ENCODE measurements around the gene DAZAP1. TPM values are rescaled to one million over a fixed set of nuclear protein-coding genes. Genes with fewer than 3 reads are reported as not detected.
"Not testable (repeated sequence)": the region's sequence is repeated elsewhere in the genome, so short reads cannot be mapped to it uniquely, and the experiment has no call there.

Gene DAZAP1
- total RNA-seq, 2 experiments from 2014 or later, result 194 to 218 TPM

GRCh38 chr19:1412995-1413800 is 5.8 kb downstream of the DAZAP1 start:
- Mint-ChIP-seq H3K27ac (peak overlapping the region; percentile 56), H3K4me3 (no peak overlapping the region), H3K36me3 (ENCODE audit: low read depth) (peaks cover 45% of the 10 kb centered on the region), H3K27me3 (no peaks in the 10 kb centered on the region), H3K4me1 (peaks cover 68% of the 10 kb centered on the region), H3K9me3 (no peaks in the 10 kb centered on the region)
- POLR2A ChIA-PET, result interaction anchor here (0.6 to 1.7 kb wide), 7 partner anchors 16 to 499 kb away, joined by 3 to 8 read pairs (median 3); partner anchors contain the start of gene CIRBP
- no peak for DNase-seq
- CTCF ChIA-PET, result interaction anchor here (0.9 to 2.1 kb wide), 3 partner anchors 31 to 169 kb away, joined by 3 to 7 read pairs (median 4); no protein-coding TSS in a partner anchor

- ChIA-PET CTCF (no interaction called here), POLR2A (interaction anchor here (0.7 to 1.3 kb wide), 3 partner anchors 13 to 283 kb away, joined by 3 to 4 read pairs (median 4); no protein-coding TSS in a partner anchor)
- Mint-ChIP-seq H3K27me3 (no peaks in the 10 kb centered on the region), H3K9me3 (no peaks in the 10 kb centered on the region), H3K27ac (peak overlapping the region; percentile 57), H3K4me1 (peaks cover 43% of the 10 kb centered on the region), H3K4me3 (no peak overlapping the region), H3K36me3 (ENCODE audit: low read depth) (peaks cover 41% of the 10 kb centered on the region)
- DNase-seq, result no peak
Measured at GRCh38 chr19:1416014-1416841, 8.8 kb downstream of the DAZAP1 start.

GRCh38 chr19:1417145-1417544 is 9.8 kb downstream of the DAZAP1 start:
- no peak overlapping the region for H3K4me3 Mint-ChIP-seq
- no peaks in the 10 kb centered on the region for H3K27me3 Mint-ChIP-seq
- CTCF ChIA-PET, result no interaction called here

GRCh38 chr19:1417681-1418495 is 10.5 kb downstream of the DAZAP1 start:
- Mint-ChIP-seq H3K9me3 (no peaks in the 10 kb centered on the region), H3K27ac (no peak overlapping the region), H3K36me3 (ENCODE audit: low read depth) (peaks cover 49% of the 10 kb centered on the region), H3K4me3 (no peak overlapping the region), H3K27me3 (no peaks in the 10 kb centered on the region), H3K4me1 (peaks cover 26% of the 10 kb centered on the region)
- no peak for DNase-seq
- ChIA-PET POLR2A (no interaction called here), CTCF (no interaction called here)

More at GRCh38 chr19:1417145-1417544, 9.8 kb downstream of the DAZAP1 start:
- POLR2A ChIA-PET, result interaction anchor here (1.3 kb wide), 1 partner anchor 12 kb away, joined by 4 read pairs; no protein-coding TSS in a partner anchor
- Mint-ChIP-seq H3K27ac (no peak overlapping the region), H3K4me1 (peaks cover 34% of the 10 kb centered on the region), H3K36me3 (ENCODE audit: low read depth) (peaks cover 41% of the 10 kb centered on the region), H3K9me3 (no peaks in the 10 kb centered on the region)
- DNase-seq, result no peak

- Mint-ChIP-seq H3K4me3 (no peak overlapping the region), H3K27ac (no peak overlapping the region), H3K9me3 (no peaks in the 10 kb centered on the region), H3K36me3 (ENCODE audit: low read depth) (peaks cover 53% of the 10 kb centered on the region), H3K4me1 (peaks cover 21% of the 10 kb centered on the region), H3K27me3 (no peaks in the 10 kb centered on the region)
- no peak for DNase-seq
- POLR2A ChIA-PET, result interaction anchor here (1.5 kb wide), 1 partner anchor 8 kb away, joined by 3 read pairs; no protein-coding TSS in a partner anchor
- CTCF ChIA-PET, result no interaction called here
Measured at GRCh38 chr19:1418496-1418775, 11.1 kb downstream of the DAZAP1 start.

GRCh38 chr19:1418951-1419738 is 11.8 kb downstream of the DAZAP1 start:
- H3K27ac Mint-ChIP-seq, result no peak overlapping the region
- H3K4me3 Mint-ChIP-seq, result no peak overlapping the region
- ChIA-PET POLR2A (interaction anchor here (1.5 kb wide), 1 partner anchor 9 kb away, joined by 3 read pairs; no protein-coding TSS in a partner anchor), CTCF (no interaction called here)
- peaks cover 19% of the 10 kb centered on the region for H3K4me1 Mint-ChIP-seq
- DNase-seq, result no peak
- no peaks in the 10 kb centered on the region for H3K9me3 Mint-ChIP-seq
- peaks cover 57% of the 10 kb centered on the region for H3K36me3 Mint-ChIP-seq (ENCODE audit: low read depth)
- no peaks in the 10 kb centered on the region for H3K27me3 Mint-ChIP-seq

GRCh38 chr19:1420085-1420484 is 12.7 kb downstream of the DAZAP1 start:
- H3K27ac Mint-ChIP-seq, H3K4me3 Mint-ChIP-seq, H3K9me3 Mint-ChIP-seq, POLR2A ChIA-PET, CTCF ChIA-PET, DNase-seq, H3K27me3 Mint-ChIP-seq: not testable (repeated sequence)
- Mint-ChIP-seq H3K36me3 (ENCODE audit: low read depth) (peaks cover 60% of the 10 kb centered on the region), H3K4me1 (peaks cover 15% of the 10 kb centered on the region)

GRCh38 chr19:1420590-1420989 is 13.2 kb downstream of the DAZAP1 start:
- POLR2A ChIA-PET, result interaction anchor here (1.0 kb wide), 1 partner anchor 12 kb away, joined by 3 read pairs; no protein-coding TSS in a partner anchor
- Mint-ChIP-seq H3K9me3 (no peaks in the 10 kb centered on the region), H3K27ac (no peak overlapping the region), H3K36me3 (ENCODE audit: low read depth) (peaks cover 61% of the 10 kb centered on the region), H3K4me3 (no peak overlapping the region), H3K4me1 (peaks cover 11% of the 10 kb centered on the region), H3K27me3 (no peaks in the 10 kb centered on the region)
- CTCF ChIA-PET, result no interaction called here
- no peak for DNase-seq

GRCh38 chr19:1421218-1421957 is 14.0 kb downstream of the DAZAP1 start:
- Mint-ChIP-seq H3K4me3 (no peak overlapping the region), H3K27ac (no peak overlapping the region), H3K9me3 (no peaks in the 10 kb centered on the region), H3K4me1 (peaks cover 5% of the 10 kb centered on the region), H3K27me3 (no peaks in the 10 kb centered on the region), H3K36me3 (ENCODE audit: low read depth) (peaks cover 64% of the 10 kb centered on the region)
- CTCF ChIA-PET, result no interaction called here
- POLR2A ChIA-PET, result interaction anchor here (1.0 to 1.1 kb wide), 3 partner anchors 12 to 23 kb away, joined by 3 read pairs; no protein-coding TSS in a partner anchor
- no peak for DNase-seq

GRCh38 chr19:1421958-1422305 is 14.5 kb downstream of the DAZAP1 start:
- peaks cover 68% of the 10 kb centered on the region for H3K36me3 Mint-ChIP-seq (ENCODE audit: low read depth)

GRCh38 chr19:1422360-1422759 is 15.0 kb downstream of the DAZAP1 start:
- ChIA-PET POLR2A (no interaction called here), CTCF (no interaction called here)
- H3K36me3 Mint-ChIP-seq (ENCODE audit: low read depth), result peaks cover 65% of the 10 kb centered on the region
- H3K27me3 Mint-ChIP-seq, result no peaks in the 10 kb centered on the region
- H3K4me3 Mint-ChIP-seq, result no peak overlapping the region
- H3K9me3 Mint-ChIP-seq, result no peaks in the 10 kb centered on the region
- H3K27ac Mint-ChIP-seq, result no peak overlapping the region
- H3K4me1 Mint-ChIP-seq, result peaks cover 3% of the 10 kb centered on the region
- DNase-seq, result no peak

More at GRCh38 chr19:1421958-1422305, 14.5 kb downstream of the DAZAP1 start:
- Mint-ChIP-seq H3K4me1 (peaks cover 3% of the 10 kb centered on the region), H3K9me3 (no peaks in the 10 kb centered on the region), H3K27ac (no peak overlapping the region), H3K27me3 (no peaks in the 10 kb centered on the region), H3K4me3 (no peak overlapping the region)
- CTCF ChIA-PET, result no interaction called here
- DNase-seq, result no peak
- POLR2A ChIA-PET, result interaction anchor here (1.0 to 1.1 kb wide), 2 partner anchors 12 to 23 kb away, joined by 3 read pairs; no protein-coding TSS in a partner anchor

- Mint-ChIP-seq H3K27ac (no peak overlapping the region), H3K27me3 (no peaks in the 10 kb centered on the region)
- POLR2A ChIA-PET, result no interaction called here
Measured at GRCh38 chr19:1422943-1423342, 15.6 kb downstream of the DAZAP1 start.

More at GRCh38 chr19:1422943-1423342, 15.6 kb downstream of the DAZAP1 start:
- no peak for DNase-seq
- Mint-ChIP-seq H3K9me3 (no peaks in the 10 kb centered on the region), H3K4me3 (no peak overlapping the region), H3K4me1 (no peaks in the 10 kb centered on the region), H3K36me3 (ENCODE audit: low read depth) (peaks cover 61% of the 10 kb centered on the region)
- CTCF ChIA-PET, result no interaction called here

Measured in activated CD4-positive, alpha-beta memory T cell treated with anti-CD3 and anti-CD28 coated beads, Interleukin-2, amount 10 ng/mL, durations not matched to agents 7 days and 5 days (primary cell).